Astrocyte of the cerebellum (primary cell): ENCODE measurements around the gene VTI1A.

Experiments
- DNase-seq: peaks from one replicate; pipeline ENCODE4 v3.0.0-alpha.2; 2011; ENCODE audit warnings: low read depth
- H3K4me3 ChIP-seq: 2 replicates; pipeline ENCODE4 v1.5.1; 2011; ENCODE audit warnings: mild to moderate bottlenecking, low read depth, low read length, moderate library complexity
- CTCF ChIP-seq: IDR thresholded peaks from 2 replicates; pipeline ENCODE4 v1.5.1; 2012; ENCODE audit warnings: low read length, low read depth, moderate library complexity, mild to moderate bottlenecking; ENCODE audit errors: missing control alignments
- in situ Hi-C: cut with HindIII; loops from 2 replicates; pipeline ENCODE4 v1.10.0; 2017; ENCODE audit warnings: low sequenced_read_pairs

VTI1A gene

GRCh38 chr10:112565434-112566053 is 118.5 kb downstream of the VTI1A start:
- in situ Hi-C loops = loop anchor here (25.0 kb wide), 1 partner anchor 572 kb away; no protein-coding TSS in a partner anchor
- no peak overlapping the region for H3K4me3 ChIP-seq
- DNase-seq = peak; percentile 61
- peak; percentile 77 for TF ChIP-seq CTCF

DNA sequence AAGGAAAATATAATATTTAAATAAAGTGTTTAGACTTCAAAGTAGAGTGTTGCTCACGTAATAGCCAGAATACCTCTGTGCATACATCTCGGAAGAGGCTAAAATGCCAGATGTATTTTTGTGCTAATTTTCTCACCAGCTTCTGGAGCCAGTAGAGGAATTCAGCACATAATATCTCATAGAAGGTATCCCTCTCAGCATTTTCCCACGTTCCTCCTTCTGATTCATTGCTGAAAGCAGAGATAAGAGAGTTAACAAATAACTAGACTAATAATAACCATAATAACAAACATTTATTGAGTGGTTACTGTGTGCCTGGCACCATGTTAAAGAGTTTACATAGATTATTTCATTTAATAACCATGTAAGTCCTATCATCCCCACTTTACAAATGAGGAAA is 123.6 kb downstream of the VTI1A start:
- no peak overlapping the region for H3K4me3 ChIP-seq
- in situ Hi-C loops = loop anchor here (25.0 kb wide), 1 partner anchor 567 kb away; no protein-coding TSS in a partner anchor
- no peak for TF ChIP-seq CTCF
- no peak for DNase-seq

DNA sequence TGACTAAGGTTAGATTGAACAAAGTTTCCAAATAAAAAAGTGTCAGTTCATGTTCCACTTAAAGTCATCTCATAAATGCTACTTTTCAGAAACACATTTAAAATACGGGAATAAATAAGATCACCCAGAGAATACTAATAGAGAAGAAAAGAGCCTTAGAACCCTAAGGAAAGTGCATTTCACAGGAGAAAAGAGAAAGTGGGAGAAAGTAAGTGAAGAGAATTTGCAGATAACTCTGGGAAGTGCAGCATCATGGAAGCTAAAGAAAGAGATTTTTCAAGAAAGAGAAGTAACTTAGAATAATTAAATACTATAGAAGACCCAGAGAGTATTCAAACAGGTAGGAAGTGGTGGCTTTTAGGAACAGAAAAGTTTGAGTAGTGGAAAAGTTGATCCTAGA is 132.6 kb downstream of the VTI1A start:
- no peak overlapping the region for H3K4me3 ChIP-seq
- in situ Hi-C loops = no loop called here
- TF ChIP-seq CTCF = no peak
- no peak for DNase-seq

DNA sequence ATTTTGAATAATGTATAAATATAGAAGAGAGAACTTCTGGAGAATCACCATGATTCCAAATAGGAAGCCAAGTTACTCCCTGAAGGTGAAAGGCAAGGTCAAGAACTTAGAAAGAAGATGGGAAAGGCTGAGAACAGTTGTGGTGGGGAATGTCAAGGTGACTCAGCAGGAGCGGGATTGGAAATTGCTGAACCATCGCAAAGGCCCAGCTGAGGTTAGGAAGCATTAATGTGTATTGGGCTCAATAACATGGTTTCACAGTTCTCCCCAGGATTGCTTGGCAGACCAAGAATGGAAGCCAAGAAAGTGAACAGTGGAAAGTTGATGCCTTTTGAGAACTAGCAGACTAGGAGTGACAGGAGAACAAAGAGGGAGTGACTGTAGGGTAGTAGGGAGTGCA is 133.3 kb downstream of the VTI1A start:
- H3K4me3 ChIP-seq = no peak overlapping the region
- in situ Hi-C loops = no loop called here
- no peak for TF ChIP-seq CTCF
- no peak for DNase-seq

DNA sequence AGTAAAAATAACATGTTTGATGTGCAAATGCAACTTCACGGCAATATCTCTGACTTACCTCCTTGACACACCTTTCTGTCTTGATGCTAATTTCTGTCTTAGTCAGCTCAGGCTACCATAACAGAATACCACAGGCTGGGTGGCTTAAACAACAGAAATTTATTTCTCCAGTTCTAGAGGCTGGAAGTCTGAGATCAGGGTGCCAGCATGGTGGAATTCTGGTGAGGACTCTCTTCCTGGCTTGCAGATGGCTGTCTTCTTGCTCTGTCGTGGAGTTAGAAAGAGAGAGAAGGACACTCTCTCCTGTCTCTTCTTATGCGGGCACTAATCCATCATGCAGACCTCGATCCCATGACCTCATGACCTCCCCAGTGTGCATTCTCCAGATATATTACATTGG is 134.9 kb downstream of the VTI1A start:
- in situ Hi-C loops = no loop called here

GRCh38 chr10:112583236-112583939 is 136.4 kb downstream of the VTI1A start:
- no peak overlapping the region for H3K4me3 ChIP-seq
- in situ Hi-C loops = no loop called here
- no peak for TF ChIP-seq CTCF
- DNase-seq = no peak

More for the DNA sequence above, 134.9 kb downstream of the VTI1A start:
- DNase-seq = no peak
- no peak overlapping the region for H3K4me3 ChIP-seq
- no peak for TF ChIP-seq CTCF
